Globus pallidus (tissue), 1 donor: Measurements from ENCODE around the gene FAM186B.
A peak's percentile ranks its signal among the peaks of the same experiment; 100 is the strongest.
"Not testable (repeated sequence)": the region's sequence is repeated elsewhere in the genome, so short reads cannot be mapped to it uniquely, and the experiment has no call there.

Experiments used
- DNase-seq: peaks from one replicate; pipeline ENCODE4 v3.0.0-alpha.2; 2015; ENCODE audit warnings: low spot score

Gene FAM186B

GRCh38 chr12:49633703-49634345 is 28.4 kb upstream of the FAM186B start:
- DNase-seq, result no peak

DNA sequence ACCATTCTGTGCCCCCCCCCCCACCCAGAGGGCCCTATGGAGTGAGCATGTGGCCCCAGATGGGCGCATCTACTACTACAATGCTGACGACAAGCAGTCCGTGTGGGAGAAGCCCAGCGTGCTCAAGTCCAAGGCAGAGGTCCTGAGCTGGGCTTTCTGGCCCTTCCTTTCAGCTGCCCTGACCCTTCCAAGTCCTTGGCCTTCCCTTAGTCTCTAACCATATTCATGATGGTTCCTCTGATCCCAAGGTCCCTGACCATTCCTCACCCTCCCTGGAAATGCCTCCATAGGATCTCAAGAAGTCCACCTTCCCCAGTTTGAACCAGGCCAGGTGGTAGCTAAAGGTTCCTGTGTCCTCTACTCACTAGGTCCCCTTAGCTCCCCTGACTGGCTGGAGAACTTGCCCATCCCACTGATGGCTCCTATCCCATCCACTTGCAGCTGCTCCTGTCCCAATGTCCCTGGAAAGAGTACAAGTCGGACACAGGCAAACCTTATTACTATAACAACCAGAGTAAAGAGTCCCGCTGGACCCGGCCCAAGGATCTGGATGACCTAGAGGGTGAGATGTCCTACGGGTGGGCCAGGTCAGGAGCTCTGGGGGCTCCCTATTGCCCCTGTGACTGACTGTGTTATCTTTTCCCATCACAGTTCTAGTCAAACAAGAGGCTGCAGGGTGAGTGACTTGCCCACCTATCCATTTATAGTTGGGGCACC is 27.7 kb upstream of the FAM186B start:
- DNase-seq, result no peak

DNA sequence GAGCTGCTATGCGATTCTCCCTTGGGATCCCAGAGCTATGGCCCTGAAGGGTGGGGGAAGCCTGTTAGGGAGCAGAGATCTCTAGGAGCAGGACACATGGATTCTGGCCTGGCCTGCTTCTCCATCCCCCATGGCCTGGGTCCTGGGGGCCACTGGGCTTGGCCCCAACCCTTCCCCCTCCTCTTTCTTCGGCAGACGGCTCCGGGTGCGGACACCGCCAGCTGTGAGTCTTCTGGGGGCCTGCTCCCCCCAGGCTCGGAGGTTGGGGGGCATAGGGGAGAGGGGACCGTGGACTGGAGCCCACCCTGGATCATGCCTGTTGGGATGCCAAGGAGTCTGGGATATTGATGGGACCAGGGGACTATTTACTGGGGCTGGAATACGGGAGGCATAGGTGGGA is 27.0 kb upstream of the FAM186B start:
- DNase-seq, result no peak

- no peak for DNase-seq
Measured at GRCh38 chr12:49631336-49631907, 26.0 kb upstream of the FAM186B start.

GRCh38 chr12:49627752-49628360 is 22.4 kb upstream of the FAM186B start:
- DNase-seq, result no peak

GRCh38 chr12:49626836-49627235 is 21.4 kb upstream of the FAM186B start:
- no peak for DNase-seq

DNA sequence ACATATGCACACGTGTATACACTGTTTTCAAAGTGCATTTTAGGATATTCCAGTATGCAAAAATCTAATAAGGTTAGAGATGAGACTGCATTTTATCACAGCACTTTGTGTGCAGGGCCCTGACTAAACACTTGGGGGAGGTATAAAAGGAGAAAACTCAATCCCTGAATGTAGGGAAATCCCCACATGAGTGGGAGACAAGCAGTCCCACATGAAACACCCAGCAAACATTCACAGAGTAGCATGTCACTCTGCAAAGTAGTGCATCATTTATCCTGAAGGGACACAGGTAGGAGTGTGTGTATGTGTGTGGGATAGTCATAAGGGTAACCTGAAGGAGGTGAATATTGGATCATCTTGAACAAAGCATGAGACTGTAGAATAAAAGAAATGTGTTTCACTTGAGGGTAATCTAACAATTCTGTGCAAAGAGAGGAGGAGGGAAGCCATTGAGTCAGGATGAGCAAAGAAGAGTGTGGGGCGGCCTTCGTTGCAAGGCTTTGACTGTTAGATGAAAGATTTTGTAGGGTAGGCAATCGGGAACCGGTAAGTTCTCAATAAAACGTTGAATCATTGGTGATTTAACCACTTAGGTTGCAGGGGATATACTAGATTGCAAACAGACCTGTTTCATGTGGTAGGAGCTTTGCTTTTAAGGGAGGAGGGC is 20.9 kb upstream of the FAM186B start:
- DNase-seq, result no peak

GRCh38 chr12:49624921-49625577 is 19.6 kb upstream of the FAM186B start:
- no peak for DNase-seq

GRCh38 chr12:49623142-49623904 is 17.9 kb upstream of the FAM186B start, which contains the start of gene PRPF40B:
Gene PRPF40B, plus strand, starts transcription at chr12:49623561. Its CDS starts 30 bp downstream, at chr12:49623591.
- DNase-seq, result peak; percentile 88

DNA sequence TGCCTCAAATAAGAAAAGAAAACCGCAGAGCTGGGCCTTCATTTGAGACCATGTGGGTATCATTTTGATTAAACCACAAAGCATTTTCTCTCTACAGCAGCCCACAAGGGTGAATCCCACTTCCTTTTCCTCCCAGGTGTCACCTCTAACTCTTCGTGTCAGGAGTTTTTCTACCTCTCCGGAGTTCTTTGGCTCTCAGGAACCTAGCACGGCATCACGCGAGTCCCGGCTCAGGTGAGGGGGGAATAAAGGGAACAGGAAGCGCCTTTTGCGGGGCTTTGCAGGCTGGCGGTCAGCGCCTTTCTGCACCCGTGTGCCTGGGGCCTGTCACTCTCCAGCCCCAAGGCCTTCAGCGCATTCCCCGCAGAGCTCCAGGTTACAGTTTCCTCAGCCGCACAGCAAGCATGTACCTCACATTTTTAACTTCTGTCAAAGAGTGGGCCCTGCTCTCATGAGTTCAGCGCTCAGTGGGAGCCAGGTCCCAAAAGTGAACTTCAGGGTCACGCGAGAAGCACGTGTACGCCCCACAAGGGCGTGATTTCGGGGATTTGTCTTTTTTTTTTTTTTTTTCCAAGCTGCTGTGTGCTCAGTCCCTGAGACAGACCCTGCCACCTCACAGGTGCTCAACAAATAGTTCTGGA is 17.2 kb upstream of the FAM186B start:
- peak; percentile 35 for DNase-seq

GRCh38 chr12:49621651-49622500 is 16.4 kb upstream of the FAM186B start:
- no peak for DNase-seq

DNA sequence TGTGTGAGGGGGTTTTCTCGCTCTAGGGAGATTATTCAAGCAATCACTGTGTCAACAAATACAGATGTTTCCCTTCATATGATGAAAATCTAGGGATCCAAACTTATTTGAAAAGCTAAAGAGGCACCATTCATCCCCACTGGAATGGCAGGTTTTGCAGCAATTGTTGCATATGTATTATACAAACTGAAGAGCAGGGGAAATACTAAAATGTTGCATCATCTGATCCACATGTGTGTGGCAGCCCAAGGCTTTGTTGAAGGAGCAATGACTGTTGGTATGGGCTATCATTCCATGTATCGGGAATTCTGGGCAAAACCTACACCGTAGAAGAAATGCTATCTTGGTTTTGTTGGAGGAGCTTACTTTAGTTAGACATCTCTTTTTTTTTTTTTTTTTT is 13.8 kb upstream of the FAM186B start:
- no peak for DNase-seq

DNA sequence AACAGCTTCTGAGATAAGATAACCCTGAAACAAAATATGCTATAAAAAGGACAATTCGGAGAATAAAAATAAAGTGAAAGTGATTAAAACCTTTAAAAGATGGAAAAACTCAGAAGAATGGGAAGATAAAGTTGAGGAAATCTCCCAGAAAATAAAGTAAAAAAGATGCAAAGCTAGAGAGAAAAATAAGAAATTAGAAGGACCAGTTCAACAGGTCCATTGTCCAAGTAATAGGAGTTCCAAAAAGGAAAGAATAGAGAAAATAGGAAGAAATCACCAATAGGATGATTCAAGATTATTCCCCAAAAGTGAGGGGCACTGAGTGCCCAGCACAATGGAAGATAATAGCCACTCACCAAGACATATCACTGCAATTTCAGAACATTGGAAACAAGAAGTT is 13.1 kb upstream of the FAM186B start:
- no peak for DNase-seq

DNA sequence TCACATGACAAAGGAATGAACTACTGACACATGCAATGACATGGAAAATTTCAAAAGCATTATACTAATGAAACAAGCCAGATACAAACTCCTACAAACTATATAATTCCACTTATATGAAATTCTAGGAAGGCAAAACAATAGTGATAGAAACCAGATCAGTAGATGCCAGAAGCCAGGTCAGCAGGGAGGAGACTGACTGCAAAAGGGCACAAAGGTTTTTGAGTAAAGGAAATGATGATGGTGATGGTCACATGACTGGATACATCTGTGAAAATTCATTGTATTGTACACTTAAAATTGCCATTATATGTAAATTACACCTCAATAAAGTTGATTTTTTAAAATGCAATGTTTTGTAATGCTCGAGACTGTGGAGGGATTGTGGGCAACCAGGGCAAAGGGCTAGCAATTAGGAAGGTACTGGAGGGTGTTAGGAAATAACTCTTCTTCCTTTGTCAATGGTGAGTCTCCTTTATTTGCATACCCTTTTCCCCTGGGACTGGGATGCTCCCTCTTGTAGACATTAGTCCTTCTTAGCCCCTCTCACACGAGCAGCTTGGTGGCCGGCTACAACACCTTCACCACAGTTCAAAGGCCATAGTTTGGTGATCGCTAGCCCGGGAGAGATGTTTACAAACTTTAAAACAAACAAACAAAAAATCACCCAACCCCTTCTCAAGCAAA is 11.2 kb upstream of the FAM186B start:
- no peak for DNase-seq

- DNase-seq, result no peak
Measured at GRCh38 chr12:49615725-49616124, 10.3 kb upstream of the FAM186B start.

DNA sequence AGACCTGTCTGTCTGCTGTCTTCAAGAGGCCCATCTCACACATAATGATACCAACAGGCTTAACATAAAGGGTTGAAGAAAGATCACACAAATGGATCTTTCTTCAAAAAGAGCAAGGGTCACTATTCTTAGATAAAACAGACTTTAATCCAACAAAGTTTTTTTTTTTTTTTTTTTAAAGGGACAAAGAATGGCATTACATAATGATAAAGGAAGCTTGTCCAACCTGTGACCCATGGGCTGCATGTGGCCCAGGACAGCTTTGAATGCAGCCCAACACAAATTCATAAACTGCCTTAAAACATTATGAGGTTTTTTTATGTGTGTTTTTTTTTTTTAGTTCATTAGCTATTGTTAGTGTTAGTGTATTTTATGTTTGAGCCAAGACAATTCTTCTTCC is 6.8 kb upstream of the FAM186B start:
- no peak for DNase-seq

DNA sequence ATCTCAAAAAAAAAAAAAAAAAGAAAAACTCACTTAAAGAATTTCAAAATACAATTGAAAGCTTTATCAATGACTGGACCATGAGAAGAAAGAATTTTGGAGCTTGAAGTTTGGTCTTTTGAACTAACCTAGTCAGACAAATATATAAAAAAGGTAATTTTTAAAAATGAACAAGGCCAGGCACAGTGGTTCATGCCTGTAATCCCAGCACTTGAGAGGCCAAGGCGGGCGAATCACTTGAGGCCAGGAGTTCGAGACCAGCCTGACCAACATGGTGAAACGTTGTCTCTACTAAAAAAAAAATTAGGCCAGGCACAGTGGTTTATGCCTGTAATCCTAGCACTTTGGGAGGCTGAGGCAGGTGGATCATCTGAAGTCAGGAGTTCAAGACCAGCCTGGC is 5.3 kb upstream of the FAM186B start:
- DNase-seq, result not testable (repeated sequence)

- DNase-seq, result no peak
Measured at GRCh38 chr12:49609875-49610154, 4.4 kb upstream of the FAM186B start.
